Stimulated activated CD4-positive, alpha-beta T cell treated with anti-CD3 and anti-CD28 coated beads, Interleukin-12 subunit alpha, Interleukin-12 subunit beta, amount 100 ng/mL, for 24 hours (primary cell): ENCODE data around the gene TMEM243.
"Not testable (repeated sequence)": the region's sequence is repeated elsewhere in the genome, so short reads cannot be mapped to it uniquely, and the experiment has no call there.

Experiments
- DNase-seq, 2 experiments: peaks; one replicate each; pipeline ENCODE4 v3.0.0-alpha.2; 2020; ENCODE audit warnings: low read depth in 2 of 2

Gene TMEM243

DNA sequence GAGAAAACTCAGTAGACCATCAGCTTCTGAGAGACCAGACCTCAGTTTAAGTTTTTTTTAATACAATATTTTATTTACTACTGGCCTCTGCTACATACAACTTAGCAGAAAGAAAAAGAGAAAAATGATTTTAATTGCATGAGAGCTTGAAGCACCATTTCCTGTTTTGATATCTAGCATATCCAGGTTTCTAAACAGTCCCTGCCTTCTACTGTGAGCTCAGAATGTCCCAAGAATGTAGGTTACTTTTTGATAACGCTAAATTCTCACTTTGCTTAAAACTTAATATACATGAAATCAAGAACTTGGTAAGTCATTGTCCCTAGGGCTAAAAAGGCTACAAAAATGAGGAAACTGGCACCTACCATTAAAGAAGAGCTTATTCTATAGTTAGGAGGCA lies 7.0 kb downstream of the TMEM243 start:
- DNase-seq: no peak

- DNase-seq: no peak
Observed at GRCh38 chr7:87210506-87210905, 9.0 kb downstream of the TMEM243 start.

GRCh38 chr7:87209295-87209924 lies 10.1 kb downstream of the TMEM243 start:
- DNase-seq: no peak

DNA sequence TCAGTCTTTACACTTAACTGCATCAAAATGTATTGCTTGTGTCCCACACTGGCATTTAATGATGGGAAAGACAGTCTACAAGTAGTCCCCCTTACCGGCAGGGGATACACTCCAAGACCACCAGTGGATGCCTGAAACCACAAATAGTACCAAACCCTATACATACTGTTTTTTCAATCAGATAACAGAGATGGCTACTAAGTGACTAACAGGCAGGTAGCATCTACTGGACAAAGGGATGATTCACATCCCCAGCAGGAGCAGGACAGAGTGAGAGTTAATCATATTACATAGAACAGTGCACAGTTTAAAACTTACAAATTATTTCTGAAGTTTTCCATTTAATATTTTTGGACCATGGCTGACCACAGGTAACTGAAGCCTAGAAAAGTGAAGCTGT lies 13.2 kb downstream of the TMEM243 start:
- no peak for DNase-seq

DNA sequence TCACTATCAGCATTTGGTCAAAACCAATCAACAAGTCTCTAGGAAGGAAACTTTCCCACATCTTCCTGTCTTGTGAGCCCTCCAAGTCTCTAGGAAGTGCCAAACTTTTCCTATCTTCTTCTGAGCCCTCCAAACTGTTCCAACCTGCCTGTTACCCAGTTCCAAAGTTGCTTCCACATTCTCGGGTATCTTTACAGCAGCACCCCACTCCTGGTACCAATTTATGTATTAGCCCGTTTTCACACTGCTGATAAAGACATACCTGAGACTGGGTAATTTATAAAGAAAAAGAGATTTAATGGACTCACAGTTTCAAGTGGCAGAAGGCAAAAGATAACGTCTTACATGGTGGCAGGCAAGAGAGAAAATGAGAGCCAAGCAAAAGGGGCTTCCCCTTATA lies 13.8 kb downstream of the TMEM243 start:
- not testable (repeated sequence) for DNase-seq

- DNase-seq: no peak
Observed at GRCh38 chr7:87204933-87205332, 14.6 kb downstream of the TMEM243 start.

DNA sequence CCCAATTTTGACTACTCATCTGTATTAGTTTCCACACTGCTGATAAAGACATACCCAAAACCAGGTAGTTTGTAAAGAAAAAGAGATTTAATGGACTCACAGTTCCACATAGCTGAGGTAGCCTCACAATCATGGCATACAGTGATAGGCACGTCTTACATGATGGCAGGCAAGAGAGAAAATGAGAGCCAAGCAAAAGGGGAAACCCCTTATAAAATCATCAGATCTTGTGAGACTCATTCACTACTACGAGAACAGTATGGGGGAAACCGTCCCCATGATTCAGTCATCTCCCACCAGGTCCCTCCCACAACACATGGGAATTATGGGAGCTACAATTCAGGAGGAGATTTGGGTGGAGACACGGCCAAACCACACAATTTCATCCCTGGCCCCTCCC lies 15.6 kb downstream of the TMEM243 start:
- not testable (repeated sequence) for DNase-seq

GRCh38 chr7:87202705-87203104 lies 16.8 kb downstream of the TMEM243 start:
- DNase-seq: no peak

DNA sequence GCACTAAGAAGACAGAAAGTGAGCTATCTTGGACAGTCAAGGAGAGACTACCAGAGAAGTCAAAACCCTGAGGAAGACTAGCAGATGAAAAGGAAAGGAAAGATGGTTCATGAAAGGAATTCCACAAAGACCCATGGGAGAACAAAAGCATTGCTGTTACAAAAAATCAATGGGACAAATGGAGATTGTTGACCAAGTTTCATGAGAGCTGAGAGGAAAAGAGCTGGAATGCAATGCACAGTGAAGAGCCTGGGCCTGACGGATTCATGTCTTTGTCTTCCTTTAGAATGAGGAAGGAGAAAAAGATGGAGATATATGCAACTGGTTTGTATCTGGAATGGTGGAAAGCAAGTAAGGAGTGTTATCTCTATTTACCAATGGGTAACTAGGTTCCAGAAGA lies 17.3 kb downstream of the TMEM243 start:
- DNase-seq: no peak

DNA sequence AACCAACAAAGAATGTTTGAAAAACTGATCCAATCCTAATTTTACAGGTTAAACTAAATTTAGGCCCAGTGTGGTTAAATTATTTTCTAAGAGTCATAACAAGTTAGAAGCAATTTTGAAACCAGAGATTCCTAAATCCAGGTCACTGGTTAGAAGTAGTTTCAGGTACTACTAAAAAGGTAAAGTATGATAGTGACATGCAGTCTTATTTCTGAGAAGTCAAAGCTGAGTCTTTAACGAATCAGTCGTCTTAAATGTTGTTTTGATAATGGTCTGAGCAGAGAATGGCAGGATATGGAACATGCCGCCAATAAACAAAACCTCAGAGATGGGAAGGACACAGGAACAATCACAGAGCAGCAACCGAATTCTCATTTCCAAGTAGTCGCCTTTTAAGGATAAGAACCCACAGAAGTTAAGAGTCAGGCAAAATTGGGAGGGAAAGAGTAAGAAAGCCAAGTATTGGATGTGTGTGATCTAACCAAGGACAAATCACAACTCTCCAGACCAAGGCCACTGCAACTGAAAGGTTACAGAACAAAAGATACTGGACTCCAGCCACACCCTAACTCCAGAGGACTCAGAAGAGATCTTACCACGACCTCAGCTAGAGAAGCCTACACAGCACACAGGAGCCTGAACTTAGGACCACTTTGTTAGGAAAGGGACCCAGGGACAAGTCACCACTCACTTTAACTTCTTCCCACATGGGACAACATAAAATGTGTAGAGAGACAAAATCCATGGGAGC lies 19.7 kb downstream of the TMEM243 start:
- no peak for DNase-seq

GRCh38 chr7:87199241-87199640 lies 20.3 kb downstream of the TMEM243 start:
- DNase-seq: no peak

GRCh38 chr7:87193912-87194311 lies 25.6 kb downstream of the TMEM243 start:
- no peak for DNase-seq

DNA sequence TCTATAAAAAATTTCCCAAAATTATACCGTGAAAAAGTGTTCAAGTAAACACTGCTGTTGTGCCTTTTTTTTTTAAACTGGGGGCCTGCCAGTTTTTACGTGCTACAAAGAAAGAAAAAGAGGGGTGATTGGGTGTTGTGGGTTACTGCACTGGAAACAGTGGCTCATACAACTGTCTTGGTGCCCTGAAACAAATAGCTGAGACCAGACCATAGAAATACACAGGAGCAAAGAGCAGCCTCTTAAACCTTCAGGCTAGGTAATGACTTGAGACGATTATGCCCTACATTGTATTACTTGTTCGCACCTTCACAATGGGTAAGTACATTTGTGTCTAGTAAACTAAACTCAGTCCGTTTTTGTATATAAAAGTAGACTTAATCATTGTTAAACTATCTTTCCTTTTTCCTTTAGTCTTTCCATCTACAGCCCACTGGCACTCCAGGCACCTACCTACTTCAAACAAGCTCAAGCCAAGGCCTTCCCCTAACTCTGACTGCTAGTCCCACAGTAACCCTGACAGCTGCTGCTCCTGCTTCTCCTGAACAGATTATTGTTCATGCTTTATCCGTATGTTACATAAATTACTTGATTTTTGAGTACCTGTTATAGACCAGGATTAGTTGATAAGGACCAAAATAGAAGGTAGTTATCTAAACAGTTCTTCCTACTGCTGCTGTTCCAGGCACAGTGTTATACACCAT lies 26.6 kb downstream of the TMEM243 start:
- DNase-seq: no peak

DNA sequence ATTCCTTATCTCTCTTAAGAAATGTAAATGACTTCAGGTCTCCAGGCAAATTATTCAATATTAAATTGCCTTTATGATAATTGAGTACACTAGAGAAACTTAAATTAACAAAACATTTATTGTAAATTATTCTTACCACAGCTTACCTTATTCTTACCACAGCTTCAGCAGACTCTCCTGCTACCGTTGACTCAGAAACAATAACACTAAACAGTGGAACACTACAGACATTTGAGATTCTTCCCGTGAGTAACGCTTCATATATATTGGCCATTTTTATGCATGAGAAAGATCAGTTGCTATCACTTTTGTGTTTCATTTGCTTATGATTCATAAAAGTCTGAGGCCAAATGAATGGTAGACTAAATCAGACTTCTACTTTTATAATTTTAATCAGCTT lies 28.7 kb downstream of the TMEM243 start:
- no peak for DNase-seq

GRCh38 chr7:87188930-87189329 lies 30.6 kb downstream of the TMEM243 start:
- no peak for DNase-seq

- DNase-seq: no peak
Observed at GRCh38 chr7:87187120-87187519, 32.4 kb downstream of the TMEM243 start.

DNA sequence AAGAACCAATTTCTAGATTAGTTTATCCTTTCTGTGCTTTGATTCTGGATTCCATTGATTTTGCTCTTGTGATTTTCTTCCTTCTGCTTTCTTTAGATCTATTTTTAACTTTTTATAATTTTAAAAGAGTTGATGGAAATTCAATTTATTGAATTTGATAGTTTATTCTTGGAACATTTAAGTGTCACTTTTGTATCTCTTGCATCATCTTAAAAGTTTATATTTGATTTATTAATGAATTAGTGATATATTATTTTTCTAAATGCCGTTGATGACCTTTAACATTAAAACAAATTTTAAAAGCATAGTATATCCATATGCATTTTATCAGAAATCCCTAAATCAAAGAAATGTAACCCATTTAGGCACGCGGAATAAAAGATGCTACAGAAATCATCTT lies 40.4 kb downstream of the TMEM243 start:
- no peak for DNase-seq

DNA sequence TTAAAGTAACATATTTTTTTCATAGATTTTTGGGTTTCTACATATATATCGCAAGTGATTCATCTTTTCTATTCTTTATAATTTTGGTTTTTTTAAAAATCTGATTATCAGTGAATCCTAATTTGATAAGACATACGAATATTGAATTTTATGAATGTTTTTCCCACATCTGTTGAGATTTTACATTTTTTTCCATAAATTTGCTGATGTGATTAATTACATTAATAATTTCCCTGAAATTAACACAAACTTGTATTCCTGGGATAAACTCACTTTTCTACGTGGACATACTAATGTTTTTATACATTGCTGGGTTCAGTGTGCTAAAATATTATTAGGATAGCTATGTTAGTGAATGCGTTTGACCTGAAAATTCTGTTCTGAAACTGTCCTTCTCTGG lies 41.2 kb downstream of the TMEM243 start:
- no peak for DNase-seq

GRCh38 chr7:87173471-87173870 lies 46.1 kb downstream of the TMEM243 start:
- no peak for DNase-seq

GRCh38 chr7:87171282-87171934 lies 48.1 kb downstream of the TMEM243 start:
- no peak for DNase-seq

DNA sequence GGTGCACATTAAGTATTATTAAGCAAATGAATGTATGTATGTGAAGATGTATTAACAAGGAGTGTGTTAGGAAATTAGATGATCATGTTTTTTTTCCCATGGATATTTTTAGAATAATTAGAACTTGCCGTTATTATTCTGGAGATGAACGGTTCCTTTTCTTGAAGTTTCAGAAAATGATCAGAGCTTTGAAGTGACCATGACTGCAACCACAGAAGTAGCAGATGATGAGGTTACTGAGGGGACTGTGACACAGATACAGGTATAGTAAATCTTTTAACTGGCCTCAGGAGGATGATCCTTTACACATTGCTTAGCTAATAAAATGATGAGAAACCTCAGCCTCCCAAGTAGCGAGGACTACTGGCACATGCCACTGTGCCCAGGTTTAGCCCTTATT lies 48.7 kb downstream of the TMEM243 start:
- no peak for DNase-seq

- no peak for DNase-seq
Observed at GRCh38 chr7:87164433-87164832, 55.1 kb downstream of the TMEM243 start.

GRCh38 chr7:87159538-87159937 lies 60.0 kb downstream of the TMEM243 start:
- no peak for DNase-seq
